ENCODE results near the gene MAGI2.

Gene MAGI2

GRCh38 chr7:78712111-78712510 lies 741.4 kb downstream of the MAGI2 start:
- H3K79me2 ChIP-seq (ENCODE audit: control insufficient read depth, low read length): no peaks in the 10 kb centered on the region

GRCh38 chr7:78709658-78710057 lies 743.8 kb downstream of the MAGI2 start:
- H3K9me3 ChIP-seq (ENCODE audit: control insufficient read depth, insufficient read depth, low read length): no peaks in the 10 kb centered on the region
- no peaks in the 10 kb centered on the region for H3K4me1 ChIP-seq (ENCODE audit: control insufficient read depth, low read length)
- TF ChIP-seq EZH2phosphoT487 (IDR thresholded peaks at IDR 0.05; ENCODE audit: borderline replicate concordance, low read length): no peak
- no peak for TF ChIP-seq CTCF (IDR thresholded peaks at IDR 0.05; ENCODE audit: low read depth, low read length, poor library complexity, severe bottlenecking)
- no peak overlapping the region for H3K4me2 ChIP-seq (ENCODE audit: low read length)
- H3K4me3 ChIP-seq (ENCODE audit: low read length): no peak overlapping the region
- H3K9me2 ChIP-seq (replicated peaks; ENCODE audit: control insufficient read depth, low read length): no peaks in the 10 kb centered on the region
- H3K79me2 ChIP-seq (ENCODE audit: control insufficient read depth, low read length): no peaks in the 10 kb centered on the region
- H3K27me3 ChIP-seq (ENCODE audit: control insufficient read depth, low read length): no peaks in the 10 kb centered on the region
- H3F3A ChIP-seq (ENCODE audit: control insufficient read depth, insufficient read depth): no peaks in the 10 kb centered on the region
- H4K20me1 ChIP-seq (ENCODE audit: control insufficient read depth, insufficient read depth, low read depth, low read length): no peaks in the 10 kb centered on the region
- H3K36me3 ChIP-seq (ENCODE audit: control insufficient read depth, low read length): no peaks in the 10 kb centered on the region
- H3K27ac ChIP-seq (ENCODE audit: low read depth, low read length): no peak overlapping the region

More at GRCh38 chr7:78712111-78712510, 741.4 kb downstream of the MAGI2 start:
- Histone ChIP-seq H3F3A (ENCODE audit: control insufficient read depth, insufficient read depth) (no peaks in the 10 kb centered on the region), H3K9me3 (ENCODE audit: control insufficient read depth, insufficient read depth, low read length) (no peaks in the 10 kb centered on the region), H4K20me1 (ENCODE audit: control insufficient read depth, insufficient read depth, low read depth, low read length) (no peaks in the 10 kb centered on the region), H3K27me3 (ENCODE audit: control insufficient read depth, low read length) (no peaks in the 10 kb centered on the region), H3K4me2 (ENCODE audit: low read length) (no peak overlapping the region), H3K36me3 (ENCODE audit: control insufficient read depth, low read length) (no peaks in the 10 kb centered on the region), H3K9me2 (replicated peaks; ENCODE audit: control insufficient read depth, low read length) (no peaks in the 10 kb centered on the region), H3K4me1 (ENCODE audit: control insufficient read depth, low read length) (no peaks in the 10 kb centered on the region), H3K4me3 (ENCODE audit: low read length) (no peak overlapping the region), H3K27ac (ENCODE audit: low read depth, low read length) (no peak overlapping the region)
- TF ChIP-seq EZH2phosphoT487 (IDR thresholded peaks at IDR 0.05; ENCODE audit: borderline replicate concordance, low read length) (no peak), CTCF (IDR thresholded peaks at IDR 0.05; ENCODE audit: low read depth, low read length, poor library complexity, severe bottlenecking) (no peak)

- H3K79me2 ChIP-seq (ENCODE audit: control insufficient read depth, low read length): no peaks in the 10 kb centered on the region
- no peaks in the 10 kb centered on the region for H4K20me1 ChIP-seq (ENCODE audit: control insufficient read depth, insufficient read depth, low read depth, low read length)
- no peaks in the 10 kb centered on the region for H3K9me3 ChIP-seq (ENCODE audit: control insufficient read depth, insufficient read depth, low read length)
- no peak overlapping the region for H3K27ac ChIP-seq (ENCODE audit: low read depth, low read length)
- H3K27me3 ChIP-seq (ENCODE audit: control insufficient read depth, low read length): no peaks in the 10 kb centered on the region
- TF ChIP-seq EZH2phosphoT487 (IDR thresholded peaks at IDR 0.05; ENCODE audit: borderline replicate concordance, low read length) (no peak), CTCF (IDR thresholded peaks at IDR 0.05; ENCODE audit: low read depth, low read length, poor library complexity, severe bottlenecking) (no peak)
- H3K4me3 ChIP-seq (ENCODE audit: low read length): no peak overlapping the region
- H3K36me3 ChIP-seq (ENCODE audit: control insufficient read depth, low read length): no peaks in the 10 kb centered on the region
- no peaks in the 10 kb centered on the region for H3K4me1 ChIP-seq (ENCODE audit: control insufficient read depth, low read length)
- no peaks in the 10 kb centered on the region for H3K9me2 ChIP-seq (replicated peaks; ENCODE audit: control insufficient read depth, low read length)
- no peaks in the 10 kb centered on the region for H3F3A ChIP-seq (ENCODE audit: control insufficient read depth, insufficient read depth)
- H3K4me2 ChIP-seq (ENCODE audit: low read length): no peak overlapping the region
Measured at GRCh38 chr7:78704504-78704903, 749.0 kb downstream of the MAGI2 start.

GRCh38 chr7:78703391-78703790 lies 750.1 kb downstream of the MAGI2 start:
- Histone ChIP-seq H4K20me1 (ENCODE audit: control insufficient read depth, insufficient read depth, low read depth, low read length) (no peaks in the 10 kb centered on the region), H3K36me3 (ENCODE audit: control insufficient read depth, low read length) (no peaks in the 10 kb centered on the region), H3K27ac (ENCODE audit: low read depth, low read length) (no peak overlapping the region), H3K4me1 (ENCODE audit: control insufficient read depth, low read length) (no peaks in the 10 kb centered on the region), H3K4me2 (ENCODE audit: low read length) (no peak overlapping the region), H3K79me2 (ENCODE audit: control insufficient read depth, low read length) (no peaks in the 10 kb centered on the region), H3K9me2 (replicated peaks; ENCODE audit: control insufficient read depth, low read length) (no peaks in the 10 kb centered on the region), H3K27me3 (ENCODE audit: control insufficient read depth, low read length) (no peaks in the 10 kb centered on the region), H3F3A (ENCODE audit: control insufficient read depth, insufficient read depth) (no peaks in the 10 kb centered on the region), H3K9me3 (ENCODE audit: control insufficient read depth, insufficient read depth, low read length) (no peaks in the 10 kb centered on the region), H3K4me3 (ENCODE audit: low read length) (no peak overlapping the region)
- no peak for TF ChIP-seq CTCF (IDR thresholded peaks at IDR 0.05; ENCODE audit: low read depth, low read length, poor library complexity, severe bottlenecking)
- no peak for TF ChIP-seq EZH2phosphoT487 (IDR thresholded peaks at IDR 0.05; ENCODE audit: borderline replicate concordance, low read length)
